DMS 273 treated with DMSO at 0.1 percent for 48 hours (cell line): ENCODE results near the gene DENND2C.

ENCODE experiments used
- DNase-seq: peaks from one replicate; lab custom pipeline; 2025; lab: John Stamatoyannopoulos, UW

The DENND2C gene, protein sequence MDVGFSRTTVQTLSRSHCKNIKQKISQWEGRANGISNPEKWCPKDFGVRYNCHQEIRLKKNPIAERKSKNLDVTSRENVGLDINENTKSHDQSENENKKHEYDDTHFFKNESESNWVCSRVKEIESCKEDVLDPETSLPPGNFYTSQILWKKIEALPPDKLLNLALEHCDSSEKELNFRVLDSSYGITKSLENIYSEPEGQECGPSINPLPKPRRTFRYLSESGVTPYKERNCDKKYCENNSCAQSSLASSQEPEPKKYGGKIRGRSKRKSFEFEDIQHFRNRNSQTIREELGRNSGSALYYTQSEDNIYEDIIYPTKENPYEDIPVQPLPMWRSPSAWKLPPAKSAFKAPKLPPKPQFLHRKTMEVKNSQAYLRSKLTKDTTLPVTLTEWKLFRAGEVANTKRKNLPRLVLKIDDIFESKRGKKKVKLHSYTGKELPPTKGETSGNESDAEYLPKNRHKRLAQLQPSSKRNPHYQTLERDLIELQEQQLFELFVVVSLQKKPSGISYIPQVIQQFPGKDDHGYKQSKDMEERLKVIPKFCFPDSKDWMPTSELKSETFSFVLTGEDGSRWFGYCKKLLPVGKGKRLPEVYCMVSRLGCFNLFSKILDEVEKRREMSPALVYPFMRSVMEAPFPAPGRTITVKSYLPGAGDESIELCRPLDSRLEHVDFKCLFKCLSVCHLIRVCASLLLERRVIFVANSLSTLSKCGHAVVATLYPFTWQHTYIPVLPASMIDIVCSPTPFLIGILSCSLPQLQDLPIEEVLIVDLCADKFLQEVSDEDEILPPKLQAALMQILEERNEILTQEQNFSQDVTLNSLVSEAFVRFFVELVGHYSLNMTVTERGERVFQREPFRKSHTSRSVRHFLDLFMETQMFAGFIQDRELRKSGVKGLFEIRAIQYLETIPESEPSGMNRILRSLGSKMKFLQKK

DNA sequence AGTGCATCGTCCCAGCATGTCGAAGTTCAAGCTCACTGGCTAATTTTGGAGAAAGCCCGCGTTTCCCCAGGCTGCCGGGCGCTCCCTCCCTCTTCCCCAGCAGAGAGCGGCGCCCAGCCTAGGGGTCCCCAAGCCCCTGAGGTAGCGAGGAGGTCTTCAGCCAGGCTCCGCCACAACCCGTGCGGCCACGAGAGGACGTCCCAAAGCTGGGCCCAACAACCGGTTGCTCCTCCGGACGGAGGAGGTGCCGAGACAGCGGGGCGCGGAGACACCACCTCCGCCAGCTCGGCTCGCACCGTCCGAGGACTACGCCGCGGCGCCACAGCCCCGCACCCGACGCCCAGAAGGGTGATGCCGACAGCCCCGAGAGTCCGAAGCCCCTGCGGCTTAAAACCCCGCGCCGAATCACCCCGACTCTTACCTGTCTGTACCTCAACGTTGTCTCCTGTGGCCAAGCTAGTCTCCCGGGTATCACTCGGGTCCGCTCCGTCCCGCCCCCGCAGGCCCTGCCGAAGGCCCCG, at the start of gene DENND2C:
Gene DENND2C (minus strand): TSS at position 488 of the 521 bp plus-strand sequence. CDS start 44,065 bp downstream, outside the sequence.
- DNase-seq, result no peak

DNA sequence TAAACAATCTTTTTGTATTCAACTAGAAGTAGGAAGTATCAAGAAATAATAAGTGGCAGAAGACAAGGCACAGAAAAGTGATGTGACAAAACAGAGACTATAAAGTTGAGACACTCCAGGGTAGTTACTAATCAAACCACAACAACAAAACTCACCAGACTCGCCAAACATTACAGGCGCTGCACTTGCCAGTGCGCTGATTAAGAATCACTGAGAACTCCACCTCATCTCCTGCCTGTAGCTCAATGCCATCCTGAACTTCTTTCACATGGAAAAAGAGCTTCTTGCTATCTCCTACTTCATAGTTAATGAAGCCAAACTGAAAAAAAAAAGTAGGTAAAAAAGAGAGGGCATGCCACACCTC, 49.6 kb upstream of the DENND2C start:
- DNase-seq, result no peak

DNA sequence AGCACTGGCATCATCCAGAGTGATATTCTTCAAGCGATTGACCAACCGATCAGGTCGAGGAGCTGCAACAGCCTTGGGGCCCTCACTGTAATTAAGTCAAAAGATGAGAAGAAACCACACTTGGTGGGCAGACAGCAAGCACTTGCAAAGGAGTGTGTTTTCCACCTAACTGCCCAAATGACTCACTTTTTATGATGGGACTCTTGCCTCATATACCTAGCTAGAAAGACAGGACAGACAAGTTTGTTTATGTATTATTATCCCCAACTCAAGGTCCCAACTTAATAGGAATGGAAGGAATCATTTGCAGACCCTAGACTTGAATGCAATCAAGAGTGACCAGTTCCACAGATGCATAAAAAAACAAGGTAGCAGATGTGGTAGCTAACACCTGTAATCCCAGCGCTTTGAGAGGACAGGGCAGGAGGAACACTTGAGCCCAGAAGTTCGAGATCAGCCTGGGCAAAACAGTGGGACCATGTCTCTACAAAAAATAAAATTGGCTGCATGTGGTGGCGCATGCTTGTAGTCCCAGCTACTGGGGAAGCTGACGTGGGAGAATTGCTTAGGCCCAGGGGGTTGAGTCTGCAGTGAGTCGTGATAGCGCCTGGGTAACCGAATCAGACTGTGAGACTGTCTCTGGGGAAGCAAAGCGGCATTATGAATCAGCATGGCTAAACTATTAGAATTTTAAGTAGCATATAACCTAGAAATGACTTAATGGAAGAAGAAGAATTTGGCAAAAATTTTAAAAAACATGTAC, 49.0 kb upstream of the DENND2C start:
- DNase-seq, result no peak

DNA sequence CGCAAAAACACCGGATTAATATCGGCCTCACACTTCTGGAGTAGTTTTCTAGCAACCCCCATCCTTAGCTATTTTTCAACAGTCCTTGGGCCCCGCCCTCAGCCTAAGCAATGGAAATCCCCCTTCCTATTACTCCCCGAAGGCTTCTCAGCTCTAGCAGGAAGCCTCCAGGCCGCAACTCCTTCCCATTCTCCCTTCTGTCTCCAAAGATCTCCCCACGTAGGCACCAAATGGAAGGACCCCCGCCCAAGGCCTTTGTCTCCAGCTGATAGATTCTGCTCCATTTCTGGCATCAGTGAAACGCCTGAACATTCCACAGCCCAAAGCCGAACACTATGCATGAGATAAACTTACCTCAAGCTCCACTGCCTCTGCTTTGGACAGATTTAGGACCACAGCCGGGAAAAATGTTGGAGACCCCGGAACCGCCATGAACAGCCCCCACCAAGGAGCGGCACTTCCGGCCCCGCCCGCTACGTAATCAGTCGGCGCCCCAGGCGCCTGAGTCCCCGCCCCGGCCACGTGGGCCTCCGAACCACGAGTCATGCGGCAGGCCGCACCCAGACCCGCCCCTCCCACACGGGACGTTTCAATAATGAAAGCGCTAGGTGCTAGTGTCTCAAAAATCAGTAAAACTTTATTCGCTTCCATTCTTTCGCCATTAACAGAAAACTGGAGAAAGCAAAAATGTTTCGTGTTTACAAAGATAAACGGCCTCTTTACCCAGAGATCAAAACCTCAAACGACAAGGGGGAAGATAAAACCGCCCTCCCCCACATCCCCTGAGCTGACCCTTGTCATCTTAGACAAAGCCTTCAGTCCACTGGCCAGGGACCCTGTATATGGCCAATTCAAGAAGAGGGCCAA, 46.7 kb upstream of the DENND2C start, which contains the start of gene NRAS:
Gene NRAS (minus strand): TSS at position 468 of the 867 bp plus-strand sequence. CDS start 611 bp downstream, outside the sequence.
- DNase-seq, result peak; percentile 52

DNA sequence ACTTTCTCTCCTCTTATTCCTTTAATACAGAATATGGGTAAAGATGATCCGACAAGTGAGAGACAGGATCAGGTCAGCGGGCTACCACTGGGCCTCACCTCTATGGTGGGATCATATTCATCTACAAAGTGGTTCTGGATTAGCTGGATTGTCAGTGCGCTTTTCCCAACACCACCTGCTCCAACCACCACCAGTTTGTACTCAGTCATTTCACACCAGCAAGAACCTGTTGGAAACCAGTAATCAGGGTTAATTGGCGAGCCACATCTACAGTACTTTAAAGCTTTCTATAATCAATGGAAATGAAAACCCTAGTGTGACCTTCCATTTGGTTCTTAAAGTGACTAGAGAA, 46.1 kb upstream of the DENND2C start:
- no peak for DNase-seq

DNA sequence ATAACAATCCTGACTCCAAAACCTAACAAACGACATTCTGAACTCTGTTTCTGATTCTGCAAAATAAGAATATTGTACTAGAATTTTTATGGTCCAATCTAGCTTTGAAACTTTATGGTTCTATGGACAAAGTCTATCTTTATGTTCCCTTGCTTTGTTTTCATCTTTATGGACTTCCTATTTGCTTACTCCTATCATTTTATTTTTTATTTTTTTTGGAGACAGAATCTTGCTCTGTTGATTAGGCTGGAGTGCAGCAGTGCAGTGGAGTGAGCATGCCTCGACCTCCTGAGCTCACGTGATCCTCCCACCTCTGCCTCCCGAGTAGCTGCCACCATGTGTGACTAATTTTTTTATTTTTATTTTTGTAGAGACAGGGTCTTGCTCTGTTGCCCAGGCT, 43.1 kb upstream of the DENND2C start:
- DNase-seq, result no peak

DNA sequence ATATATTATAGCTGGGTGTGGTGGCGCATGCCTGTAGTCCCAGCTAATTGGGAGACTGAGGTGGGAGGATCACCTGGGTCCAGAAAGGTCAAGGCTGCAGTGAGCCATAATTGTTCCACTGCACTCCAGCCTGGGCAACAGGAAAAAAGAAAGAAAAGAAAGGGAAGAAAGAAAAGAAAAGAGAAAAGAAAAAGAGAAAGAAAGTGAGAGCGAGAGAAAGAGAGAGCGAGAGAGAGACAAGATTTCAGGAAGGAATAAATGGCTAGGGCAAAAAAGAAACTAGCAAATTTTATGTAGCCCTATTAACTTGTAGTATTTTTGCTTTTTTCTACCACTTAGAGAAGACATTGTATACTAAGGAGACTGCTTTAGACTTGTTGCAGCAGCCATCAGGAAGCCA, 40.5 kb upstream of the DENND2C start:
- no peak for DNase-seq

DNA sequence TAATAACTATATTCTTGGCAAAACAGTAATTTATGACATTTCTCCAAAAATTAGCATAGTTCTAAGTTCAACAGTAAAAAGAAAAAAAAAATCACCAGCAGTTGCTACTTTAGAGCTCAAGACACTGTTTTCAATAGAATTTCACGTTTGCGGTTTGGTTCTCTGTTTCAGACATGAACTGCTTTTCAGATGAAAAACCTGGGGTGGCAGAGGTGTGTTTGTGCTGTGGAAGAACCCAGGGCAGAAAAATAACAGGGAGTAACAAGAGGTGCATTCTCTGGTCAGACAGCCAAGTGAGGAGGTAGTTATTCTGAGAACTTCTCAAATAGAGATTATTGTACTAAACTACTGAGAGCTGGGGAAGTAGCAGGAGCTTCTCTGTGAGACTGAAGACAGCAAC, 37.8 kb upstream of the DENND2C start:
- no peak for DNase-seq

DNA sequence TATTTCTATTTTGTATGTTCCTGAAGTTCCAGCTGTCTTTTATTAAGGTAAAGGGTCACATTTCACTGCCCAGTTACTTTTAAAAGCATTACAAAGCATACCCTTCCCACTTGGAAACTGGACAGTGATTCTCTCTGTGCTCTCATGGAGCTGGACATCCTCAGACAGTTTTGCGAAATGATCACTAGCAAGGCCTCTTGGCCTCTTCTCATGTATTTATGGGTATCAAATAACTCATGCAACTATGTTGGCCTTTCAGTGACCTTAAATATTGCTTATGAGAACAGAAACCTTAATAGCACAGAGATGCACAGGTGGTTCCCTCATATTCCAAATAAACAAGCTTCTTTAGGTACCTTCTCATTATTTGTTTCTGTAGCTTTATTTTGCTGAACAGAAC, 33.4 kb upstream of the DENND2C start:
- DNase-seq, result no peak

DNA sequence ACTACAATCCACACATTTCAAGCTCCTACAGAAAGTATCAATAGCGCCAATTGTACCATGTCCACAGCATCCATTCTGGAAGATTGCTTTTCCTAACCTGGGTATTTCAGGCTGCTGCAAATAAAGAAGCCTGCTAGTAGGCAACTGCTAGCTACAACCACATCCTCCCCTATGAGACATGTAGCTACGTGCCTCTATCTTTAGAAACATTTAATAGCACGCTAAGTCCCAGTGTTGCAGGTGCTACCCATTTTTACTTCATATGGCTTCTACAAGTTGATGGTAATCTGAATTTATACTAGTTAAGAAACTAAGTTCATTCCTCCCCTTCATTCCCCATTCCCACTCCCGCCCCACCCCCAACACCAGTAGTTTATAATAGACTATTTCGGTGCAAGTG, 32.9 kb upstream of the DENND2C start:
- DNase-seq, result no peak

DNA sequence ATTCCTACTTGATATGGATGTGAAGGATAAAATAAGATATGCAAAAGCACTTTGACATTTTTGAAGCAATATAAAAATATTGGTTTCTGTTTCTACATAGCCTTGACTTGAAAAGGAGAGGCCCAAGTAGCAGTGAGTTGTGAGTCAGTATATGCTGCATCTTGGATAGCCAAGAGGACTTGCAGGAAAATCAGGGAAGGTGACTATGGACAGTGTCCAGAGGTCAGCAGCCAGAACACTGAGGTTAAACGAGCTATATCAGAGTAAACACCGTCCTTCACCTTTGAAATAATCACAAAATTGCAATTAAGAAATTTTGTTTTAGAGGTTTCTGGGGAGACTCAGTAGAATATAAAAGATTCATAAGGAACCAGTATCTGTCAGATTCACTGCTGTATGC, 32.1 kb upstream of the DENND2C start:
- DNase-seq, result no peak

DNA sequence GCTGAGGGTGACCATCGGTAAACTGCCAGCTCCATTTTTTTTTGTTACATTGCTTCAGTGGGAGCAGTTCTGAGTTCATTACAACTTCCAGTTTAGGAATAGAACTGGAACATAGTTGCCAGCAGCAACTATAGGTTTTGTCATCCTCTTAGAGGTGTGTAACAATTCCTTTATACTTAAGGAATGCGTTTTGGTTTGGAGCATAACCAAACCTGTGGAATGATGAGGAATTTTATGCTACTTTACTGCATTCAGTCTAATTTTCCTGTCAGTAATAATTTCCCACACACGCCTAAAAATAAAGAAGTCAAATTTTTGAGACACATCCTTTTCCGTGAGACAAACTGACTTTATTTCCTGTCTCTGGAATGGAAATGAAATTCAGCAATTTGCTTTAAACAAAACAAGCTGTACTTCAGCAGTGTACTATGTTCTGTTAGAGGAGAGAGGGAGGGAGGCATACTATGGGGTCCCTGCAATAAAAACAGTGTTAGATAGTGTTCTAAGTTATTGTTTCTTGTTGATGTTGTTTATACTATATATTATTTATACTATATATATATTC, 30.3 kb upstream of the DENND2C start:
- DNase-seq, result no peak

DNA sequence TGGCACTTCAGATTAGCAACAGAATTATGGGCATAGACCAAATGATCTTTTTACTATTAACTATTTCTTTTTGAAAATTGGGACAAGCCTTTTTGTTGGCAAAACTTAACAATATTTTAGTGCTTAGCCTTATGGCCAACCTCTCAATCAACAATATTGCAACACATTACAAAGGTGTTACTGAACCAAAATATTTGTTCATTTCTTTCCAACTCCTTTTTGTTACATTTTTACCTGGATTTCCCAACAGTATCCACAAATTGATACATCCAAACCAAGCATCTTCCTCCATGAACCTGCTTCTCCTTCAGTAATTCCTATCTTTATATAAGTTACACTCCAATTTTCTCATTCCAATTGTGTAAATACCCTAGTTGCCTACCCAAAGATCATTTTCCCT, 27.0 kb upstream of the DENND2C start:
- DNase-seq, result no peak

DNA sequence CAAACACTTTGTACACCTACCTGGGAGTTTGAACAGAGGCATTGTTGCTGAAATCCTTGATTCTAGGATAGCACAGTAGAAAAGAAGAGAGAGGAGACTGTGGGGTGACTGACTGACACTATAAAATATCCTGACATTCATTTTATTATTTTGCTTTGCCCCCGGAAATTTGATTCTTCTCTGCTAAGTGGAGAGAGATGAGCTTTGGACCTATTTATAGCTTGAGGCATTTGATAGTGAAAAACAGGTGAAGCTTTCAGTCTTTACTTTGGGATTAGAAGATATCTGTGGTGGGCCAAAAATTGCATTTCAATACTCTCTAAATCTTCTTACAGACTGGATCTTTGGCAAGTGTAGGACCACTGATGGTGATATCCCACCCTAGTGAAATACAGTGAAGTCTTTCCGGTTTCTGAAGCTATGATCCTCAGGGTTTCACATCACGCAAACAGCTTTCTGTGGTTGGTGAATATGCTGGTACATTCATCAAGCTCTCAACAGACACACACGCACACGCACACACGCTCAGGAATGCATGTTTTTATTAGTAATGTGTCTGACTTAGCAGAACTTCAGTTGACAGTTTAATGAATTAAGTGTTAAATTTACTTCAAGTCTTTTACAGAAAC, 25.7 kb upstream of the DENND2C start, which contains the start of gene AMPD1:
Gene AMPD1 (minus strand): TSS at position 117 of the 629 bp plus-strand sequence. CDS start 75 bp downstream, at position 42.
- no peak for DNase-seq

DNA sequence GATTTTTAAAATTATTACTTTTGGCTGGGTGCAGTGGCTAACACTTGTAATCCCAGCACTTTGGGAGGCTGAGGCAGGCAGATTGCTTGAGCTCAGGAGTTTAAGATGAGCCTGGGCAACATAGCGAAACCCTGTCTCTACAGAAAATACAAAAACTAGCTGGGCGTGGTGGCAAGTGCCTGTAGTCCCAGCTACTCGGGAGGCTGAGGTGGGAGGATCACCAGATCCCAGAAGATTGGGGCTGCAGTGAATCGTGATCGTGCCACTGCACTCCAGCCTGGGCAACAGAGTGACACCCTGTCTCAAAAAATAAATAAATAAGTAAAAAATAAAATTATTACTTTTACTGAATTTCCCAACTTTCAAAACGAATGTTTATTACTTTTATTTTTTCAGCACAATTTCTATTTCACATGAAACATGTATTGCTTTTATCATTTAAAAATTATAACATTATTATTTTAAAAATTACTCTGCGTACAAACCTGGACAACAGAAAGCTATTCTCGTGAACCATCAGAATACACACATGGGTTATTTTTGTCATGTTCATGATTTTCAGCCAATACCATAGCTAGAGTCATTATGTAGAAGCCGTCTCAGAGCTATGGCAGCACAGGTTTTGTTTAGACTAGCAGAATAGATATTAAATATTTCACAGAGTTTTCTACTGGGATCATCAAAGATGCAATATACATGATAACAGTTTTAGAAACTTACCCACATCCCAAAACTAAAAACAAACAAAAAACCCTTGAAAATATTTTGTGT, 24.9 kb upstream of the DENND2C start:
- DNase-seq, result no peak

DNA sequence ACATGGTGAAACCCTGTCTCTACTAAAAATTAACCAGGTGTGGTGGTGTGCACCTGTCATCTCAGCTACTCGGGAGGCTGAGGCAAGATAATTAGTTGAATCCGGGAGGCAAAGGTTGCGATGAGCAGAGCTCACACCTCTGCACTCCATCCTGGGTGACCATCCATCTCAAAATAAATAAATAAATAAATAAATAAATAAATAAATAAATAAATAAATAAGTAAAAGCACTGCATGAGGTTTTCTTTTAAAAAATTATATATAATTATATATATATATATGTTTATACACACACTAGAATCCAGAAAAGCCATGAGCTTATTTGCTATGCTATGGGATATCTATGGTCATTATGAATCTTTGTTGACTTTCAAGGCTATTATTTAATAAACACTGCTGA, 23.1 kb upstream of the DENND2C start:
- DNase-seq, result no peak

DNA sequence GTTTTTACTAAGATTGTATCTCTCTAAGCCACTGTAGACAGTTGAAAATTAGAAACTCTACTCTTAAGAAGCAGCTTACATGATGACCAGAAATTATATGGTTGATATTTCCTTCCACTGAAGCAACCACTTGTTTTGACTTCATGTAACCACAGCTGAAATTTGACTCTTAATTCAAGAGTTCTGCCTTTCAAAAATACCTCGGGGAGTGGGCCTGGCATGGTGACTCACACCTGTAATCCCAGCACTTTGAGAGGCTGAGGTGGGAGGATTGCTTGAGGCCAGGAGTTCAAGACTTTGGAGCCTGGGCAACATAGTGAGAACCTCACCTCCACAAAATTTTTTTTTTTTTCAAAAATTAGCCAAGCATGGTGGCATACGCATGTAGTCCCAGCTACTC, 21.2 kb upstream of the DENND2C start:
- DNase-seq, result no peak

DNA sequence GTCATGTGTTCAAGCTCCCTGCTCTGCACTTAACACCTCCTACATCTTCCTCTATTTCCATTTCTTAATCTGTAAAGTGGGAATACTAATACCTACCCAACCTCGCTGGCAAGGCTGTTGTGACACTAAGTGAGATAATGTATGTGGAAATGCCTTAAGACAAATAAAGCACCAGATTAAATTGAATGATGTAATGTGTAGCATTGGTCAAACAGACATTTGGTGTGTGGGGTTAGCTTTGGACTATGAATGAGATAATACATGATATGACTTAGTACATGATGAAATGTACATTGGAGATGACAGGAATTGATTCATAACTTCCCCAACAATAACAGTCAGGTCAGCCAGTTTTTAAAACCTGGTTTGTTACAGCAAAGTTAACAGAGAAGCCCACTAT, 20.3 kb upstream of the DENND2C start:
- no peak for DNase-seq

DNA sequence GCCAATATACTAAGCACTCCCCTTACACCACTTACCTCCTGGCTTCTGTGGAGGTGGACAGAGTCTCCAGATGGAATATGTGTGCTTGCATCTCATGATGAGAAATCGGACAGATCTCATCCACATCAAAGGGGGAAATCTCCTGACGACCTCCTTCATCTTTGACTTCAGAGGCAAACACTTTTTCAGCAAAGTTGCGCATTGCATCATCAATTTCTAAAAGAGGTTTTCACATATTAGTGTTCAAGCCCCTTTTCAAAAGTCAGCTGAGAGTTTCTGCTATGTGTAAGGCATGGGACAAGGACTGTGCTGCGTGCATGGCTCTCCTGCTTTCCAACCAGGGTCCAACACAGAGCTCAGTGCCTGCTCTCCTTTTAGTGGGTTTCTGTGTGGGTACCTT, 18.7 kb upstream of the DENND2C start:
- DNase-seq, result no peak
